T follicular helper cell (primary cell): ENCODE measurements around the gene BCL2L2.
"Not testable (repeated sequence)": the region's sequence is repeated elsewhere in the genome, so short reads cannot be mapped to it uniquely, and the experiment has no call there.

ENCODE experiments used
- DNase-seq: peaks from one replicate; pipeline ENCODE4 v3.0.0-alpha.2; 2020; ENCODE audit warnings: low read depth

BCL2L2 gene

DNA sequence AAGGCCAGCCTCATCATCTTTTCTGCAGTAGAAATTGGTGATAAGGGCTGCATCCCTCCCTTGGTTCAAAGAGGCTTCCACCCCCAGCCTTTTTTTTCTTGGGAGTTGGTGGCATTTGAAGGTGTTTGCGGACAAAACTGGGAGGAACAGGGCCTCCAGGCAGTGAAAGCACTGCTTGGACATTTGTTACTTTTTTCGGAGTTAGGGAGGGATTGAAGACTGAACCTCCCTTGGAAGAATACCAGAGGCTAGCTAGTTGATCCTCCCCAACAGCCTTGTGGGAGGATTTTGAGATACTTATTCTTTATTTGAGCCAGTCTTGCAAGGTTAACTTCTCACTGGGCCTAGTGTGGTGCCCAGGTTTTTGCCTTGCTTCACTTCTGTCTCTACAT, 17.8 kb downstream of the BCL2L2 start:
- no peak for DNase-seq

DNA sequence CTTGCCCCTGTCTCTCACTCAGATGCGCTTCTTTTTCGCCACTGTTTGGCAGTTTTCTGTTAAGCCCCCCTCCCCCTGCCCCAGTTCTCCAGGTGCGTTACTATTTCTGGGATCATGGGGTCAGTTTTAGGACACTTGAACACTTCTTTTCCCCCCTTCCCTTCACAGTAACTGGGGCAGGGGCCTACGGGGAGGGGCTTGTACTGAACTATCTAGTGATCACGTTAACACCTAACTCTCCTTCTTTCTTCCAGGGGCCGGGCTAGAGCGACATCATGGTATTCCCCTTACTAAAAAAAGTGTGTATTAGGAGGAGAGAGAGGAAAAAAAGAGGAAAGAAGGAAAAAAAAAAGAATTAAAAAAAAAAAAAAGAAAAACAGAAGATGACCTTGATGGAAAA, 18.4 kb downstream of the BCL2L2 start:
- no peak for DNase-seq

DNA sequence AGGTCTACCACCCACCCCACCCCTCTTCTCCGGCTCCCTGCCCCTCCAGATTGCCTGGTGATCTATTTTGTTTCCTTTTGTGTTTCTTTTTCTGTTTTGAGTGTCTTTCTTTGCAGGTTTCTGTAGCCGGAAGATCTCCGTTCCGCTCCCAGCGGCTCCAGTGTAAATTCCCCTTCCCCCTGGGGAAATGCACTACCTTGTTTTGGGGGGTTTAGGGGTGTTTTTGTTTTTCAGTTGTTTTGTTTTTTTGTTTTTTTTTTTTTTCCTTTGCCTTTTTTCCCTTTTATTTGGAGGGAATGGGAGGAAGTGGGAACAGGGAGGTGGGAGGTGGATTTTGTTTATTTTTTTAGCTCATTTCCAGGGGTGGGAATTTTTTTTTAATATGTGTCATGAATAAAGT, 19.1 kb downstream of the BCL2L2 start:
- DNase-seq = not testable (repeated sequence)

DNA sequence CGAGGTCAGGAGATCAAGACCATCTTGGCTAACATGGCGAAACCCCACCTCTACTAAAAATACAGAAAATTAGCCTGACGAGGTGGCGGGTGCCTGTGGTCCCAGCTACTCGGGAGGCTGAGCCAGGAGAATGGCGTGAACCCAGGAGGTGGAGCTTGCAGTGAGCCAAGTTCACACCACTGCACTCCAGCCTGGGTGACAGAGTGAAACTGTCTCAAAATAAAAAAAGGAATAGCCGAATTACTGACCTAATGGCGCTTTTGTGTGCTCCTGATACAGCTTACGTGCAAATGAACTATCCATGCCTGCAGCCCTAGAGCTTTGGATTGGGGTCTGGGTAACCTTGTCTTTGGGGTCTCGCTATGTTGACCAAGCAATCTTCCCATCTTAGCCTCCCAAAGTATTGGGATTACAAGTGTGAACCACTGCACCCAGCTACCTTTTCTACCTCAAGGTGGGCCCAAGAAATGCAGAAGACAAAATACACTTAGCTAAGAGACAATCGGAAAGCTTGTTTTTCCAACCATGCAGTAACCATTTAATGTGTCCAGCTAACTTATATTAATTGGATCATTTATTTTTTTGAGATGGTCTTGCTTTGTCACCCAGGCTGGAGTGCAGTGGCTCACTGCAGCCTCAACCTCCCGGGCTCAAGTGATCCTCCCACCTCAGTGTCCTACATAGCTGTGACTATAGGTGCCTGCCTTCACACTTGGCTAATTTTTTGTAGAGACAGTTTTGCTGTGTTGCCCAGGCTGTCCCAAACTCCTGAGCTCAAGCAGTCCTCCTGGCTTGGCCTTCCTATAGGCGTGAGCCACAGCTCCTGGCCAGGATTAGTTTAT, 20.1 kb downstream of the BCL2L2 start:
- no peak for DNase-seq

DNA sequence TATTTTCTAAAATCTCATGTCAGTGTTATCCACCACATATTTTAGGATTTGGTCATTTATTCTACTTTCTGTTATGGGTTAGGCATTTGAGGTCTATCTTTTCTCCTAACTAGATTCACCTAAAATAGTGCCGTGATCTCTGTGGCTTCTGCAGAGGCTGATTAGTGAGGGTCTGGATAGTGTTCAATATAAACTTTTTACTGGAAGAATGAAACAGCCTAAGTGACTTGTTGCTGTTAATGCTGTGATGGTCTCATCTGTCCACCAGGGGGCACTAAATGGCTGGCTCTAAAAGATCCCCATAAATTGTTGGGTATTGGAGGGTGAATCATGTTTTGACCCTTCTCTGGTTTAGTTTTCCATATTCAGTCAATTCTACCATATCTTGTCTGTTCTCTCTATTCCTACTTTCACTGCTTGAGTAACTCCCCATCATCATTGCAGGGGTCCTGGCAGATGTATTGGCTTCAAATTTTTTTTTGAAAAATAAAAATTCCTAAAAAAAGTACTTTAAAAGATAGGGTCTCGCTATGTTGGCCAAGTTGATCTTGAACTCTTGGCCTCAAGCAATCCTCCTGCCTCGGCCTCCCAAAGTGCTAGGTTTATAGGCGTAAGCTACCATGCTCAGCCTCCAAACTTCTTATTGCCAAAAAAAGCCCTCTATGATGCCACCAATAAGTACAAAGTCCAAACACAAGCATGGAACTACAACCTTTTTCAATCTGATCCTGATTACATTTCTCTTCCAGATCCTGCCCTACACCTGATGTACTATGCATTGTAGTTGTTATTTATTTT, 21.5 kb downstream of the BCL2L2 start:
- DNase-seq = peak; percentile 50

DNA sequence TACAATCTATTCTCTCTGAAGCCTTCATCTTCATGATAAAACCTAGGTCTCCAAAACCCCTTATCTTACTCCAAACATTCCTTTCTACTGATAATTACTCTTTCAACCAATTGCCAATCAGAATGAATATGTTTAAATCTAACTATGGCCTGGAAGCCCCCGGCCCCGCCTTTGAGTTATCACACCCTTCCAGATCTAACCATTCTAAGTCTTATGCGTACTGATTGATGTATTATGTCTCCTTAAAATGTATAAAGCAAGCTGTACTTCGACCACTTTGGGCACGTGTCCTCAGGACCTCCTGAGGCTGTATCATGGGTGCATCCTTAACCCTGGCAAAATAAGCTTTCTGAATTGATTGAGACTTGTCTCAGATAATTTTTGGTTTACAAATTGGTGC, 29.0 kb downstream of the BCL2L2 start:
- DNase-seq = no peak

DNA sequence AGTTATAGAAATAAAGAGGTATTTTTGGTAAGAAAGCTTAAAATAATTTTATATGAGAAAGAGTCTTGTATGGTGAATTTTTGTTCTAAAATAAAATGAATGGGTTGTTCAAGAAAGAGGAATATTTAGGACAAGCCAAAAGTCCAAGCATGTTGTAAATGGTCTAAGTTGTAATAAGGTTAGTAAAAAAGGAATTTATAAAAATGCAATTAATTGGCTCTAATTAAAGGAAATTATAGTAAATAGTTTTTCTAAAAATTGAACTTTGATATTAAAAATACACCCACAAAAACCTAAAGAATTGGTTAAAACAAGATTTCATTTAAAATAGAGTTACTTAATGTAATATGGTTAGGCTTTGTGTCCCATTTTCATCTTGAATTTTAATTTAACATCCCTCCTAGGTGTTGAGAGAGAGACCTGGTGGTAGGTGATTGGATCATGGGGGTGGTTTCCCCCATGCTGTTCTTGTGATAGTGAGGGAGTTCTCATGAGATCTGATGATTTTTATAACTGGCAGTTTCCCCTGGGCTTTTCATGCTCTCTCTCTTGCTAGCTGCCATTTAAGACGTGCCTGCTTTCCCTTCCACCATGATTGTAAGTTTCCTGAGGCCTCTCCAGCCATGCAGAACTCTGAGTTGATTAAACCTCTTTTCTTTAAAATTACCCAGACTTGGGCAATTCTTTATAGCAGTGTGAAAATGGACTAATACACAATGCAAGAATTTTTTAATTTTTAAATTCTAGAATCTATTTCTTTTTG, 33.1 kb downstream of the BCL2L2 start:
- no peak for DNase-seq

DNA sequence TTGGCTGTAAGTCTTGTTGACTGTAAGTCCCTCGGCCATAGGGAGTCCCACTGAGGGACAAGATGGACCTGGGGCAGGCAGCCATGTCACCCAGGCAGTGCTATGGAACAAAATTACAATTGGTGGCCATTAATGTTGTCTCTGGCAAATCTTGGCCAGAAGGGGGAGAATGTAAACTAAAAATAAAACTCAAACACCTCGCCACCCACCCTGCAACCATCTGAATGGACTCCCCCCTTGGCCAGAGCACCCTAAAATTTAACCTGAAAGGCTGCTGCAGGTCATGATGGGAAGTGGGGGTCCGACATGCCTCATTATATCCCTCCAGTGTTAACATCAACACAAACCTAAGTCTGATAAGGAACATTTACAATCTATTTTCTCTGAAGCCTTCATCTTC, 37.8 kb downstream of the BCL2L2 start:
- no peak for DNase-seq

DNA sequence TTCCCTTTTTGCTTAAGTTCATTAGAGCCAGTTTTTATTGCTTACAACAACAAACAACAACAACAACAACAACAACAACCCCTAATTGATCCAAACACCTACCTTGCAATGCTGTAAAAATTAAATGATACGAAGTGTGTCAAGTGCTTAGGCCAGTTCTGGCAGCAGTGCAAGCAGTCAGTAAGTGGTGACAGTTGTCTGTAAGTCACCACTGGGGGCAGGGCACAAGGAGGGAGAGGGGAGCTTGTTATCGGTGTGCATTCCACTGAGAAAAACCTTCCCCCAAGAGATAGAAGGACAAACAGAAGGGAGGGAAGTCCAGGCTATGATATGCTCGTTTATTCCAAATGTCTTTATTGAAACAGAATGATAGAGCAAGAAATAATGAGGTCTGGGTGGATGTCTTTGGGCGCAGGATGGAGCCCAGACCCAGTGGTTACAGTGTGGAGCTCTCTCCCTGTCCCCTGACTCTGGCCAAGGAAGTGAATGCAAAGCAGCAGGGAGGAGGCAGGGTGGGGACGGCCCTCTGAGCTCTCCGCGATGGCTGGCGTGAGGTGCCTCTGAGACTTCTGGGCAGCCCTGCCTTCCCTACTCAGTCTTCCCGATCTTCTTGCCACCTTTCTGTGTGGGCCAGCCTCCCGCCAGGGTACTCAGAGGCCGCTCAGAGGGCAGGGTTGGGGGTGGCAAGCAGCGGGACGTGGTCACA, 39.5 kb downstream of the BCL2L2 start:
- DNase-seq = no peak

DNA sequence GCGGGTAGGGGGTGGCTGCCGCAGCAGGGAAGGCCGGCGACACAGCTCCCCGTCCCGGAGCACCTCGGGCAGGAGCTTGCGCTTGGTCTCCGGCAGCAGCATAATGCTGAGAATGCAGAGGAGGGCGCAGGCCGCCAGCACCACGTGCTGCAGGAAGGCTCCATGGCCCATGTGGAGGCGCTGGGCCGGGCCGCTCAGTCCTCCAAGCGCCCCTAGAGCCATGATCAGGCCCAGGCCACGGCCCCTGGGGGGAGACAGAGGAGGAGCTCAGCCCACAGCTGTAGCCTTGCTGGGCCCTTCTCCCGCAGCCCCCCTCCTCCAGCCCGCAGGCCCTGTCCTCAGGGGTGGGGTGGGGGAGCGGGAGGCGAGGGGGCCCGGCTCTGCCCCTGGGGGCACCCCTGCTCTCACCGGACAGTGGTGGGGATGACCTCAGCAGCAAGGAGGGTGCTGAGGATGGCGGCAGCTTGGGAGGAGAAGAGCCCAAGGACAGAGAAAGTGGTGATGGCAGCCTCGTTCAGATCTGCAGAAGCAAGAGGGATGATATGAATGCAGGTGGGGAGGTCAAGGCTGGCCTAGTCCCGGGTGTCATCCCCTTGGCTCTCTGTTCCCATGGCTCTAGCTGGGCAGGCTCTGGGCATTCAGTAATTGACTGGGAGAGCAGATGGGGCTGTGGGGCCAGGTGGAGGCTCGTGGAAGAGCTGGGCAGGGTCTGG, 40.2 kb downstream of the BCL2L2 start:
- DNase-seq = no peak

DNA sequence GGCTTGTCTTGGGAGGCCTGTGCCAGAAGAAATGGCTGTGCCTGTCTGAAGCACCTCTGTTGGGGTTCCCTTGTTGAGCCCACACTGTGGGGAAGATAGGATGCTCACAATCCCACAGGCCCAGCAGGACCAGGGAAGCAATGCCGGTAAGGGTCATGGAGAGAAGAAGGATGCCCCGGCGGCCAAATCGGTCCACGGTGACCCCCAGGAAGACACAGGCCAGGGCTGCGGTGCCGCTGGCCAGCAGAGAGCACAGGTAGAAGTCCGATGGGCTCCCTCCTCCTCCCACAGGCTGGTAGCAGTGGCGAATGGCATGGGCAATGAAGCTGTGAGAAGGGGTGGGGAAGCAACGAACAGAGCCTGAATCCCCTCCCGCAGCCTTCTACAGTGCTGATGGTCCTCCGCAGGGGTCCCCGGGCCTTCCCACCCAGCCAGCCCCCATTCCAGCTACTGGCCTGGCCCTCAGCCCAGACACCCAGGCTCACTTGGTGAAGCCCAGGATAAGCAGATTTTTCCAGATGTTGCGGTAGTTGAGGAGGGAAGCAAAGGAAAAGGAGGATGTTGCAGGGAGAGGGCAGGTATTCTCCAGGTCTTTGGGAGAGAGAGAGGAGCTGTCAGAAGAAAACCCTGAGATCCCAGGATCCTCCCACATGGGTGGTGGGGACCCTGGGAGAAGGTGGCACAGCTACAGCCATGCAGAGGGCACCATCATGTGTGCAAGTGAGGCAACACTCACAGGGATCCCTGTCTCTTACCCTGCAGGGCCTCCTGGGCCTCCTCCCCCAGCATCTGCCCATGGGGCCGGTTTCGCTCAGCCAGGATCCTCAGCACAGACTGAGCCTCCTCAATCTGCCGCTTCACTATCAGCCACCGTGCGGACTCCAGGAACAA, 41.0 kb downstream of the BCL2L2 start:
- no peak for DNase-seq

DNA sequence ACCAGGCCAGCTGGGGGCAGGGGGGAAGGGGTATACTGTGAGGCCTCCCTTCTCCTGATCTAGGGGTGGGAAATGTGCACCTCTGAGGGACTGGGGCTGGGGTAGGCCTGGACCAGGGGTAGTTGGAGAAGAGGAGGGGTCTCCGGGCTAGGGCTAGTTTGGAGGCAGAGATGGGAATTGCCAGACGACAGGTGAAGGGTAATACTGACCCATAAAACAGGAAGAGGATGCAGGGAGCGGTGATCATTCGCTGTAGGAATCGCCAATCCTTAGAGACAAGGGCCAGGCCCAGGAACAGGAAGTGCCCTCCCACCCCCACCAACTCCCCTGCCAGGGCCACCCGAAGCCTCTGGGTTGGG, 41.6 kb downstream of the BCL2L2 start:
- no peak for DNase-seq

DNA sequence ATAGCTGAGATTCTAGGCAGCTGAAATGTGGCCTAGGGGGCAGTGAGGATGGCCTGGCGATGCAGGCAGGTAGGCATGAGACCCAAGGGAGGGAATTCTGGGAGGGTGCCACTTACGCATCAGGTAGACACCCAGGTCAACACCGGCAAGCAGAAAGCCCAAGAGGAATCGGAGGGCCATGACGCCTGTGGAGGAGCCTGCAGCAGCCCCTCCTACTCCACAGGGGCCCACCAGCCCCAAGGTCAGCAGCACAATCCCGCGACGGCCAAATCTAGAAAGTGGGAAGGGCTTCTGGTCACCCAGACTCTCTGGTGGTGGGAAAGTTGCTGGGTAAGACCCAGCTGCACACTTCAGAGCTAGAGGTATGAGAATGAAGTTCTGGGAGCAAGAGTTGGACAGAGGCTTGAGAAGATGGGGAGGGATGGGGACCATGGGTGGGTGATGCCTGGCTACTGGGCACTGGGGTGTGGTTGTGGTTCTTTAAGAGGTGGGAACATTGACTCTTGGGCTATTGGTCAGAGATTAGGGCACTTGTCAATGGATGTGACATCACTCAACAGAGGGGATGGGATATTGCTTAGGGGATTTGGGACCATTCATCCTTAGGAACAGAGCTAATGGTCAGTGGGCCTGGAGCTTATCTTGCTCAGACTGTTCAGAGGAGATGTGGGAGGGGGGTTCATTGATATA, 42.7 kb downstream of the BCL2L2 start:
- DNase-seq = no peak

DNA sequence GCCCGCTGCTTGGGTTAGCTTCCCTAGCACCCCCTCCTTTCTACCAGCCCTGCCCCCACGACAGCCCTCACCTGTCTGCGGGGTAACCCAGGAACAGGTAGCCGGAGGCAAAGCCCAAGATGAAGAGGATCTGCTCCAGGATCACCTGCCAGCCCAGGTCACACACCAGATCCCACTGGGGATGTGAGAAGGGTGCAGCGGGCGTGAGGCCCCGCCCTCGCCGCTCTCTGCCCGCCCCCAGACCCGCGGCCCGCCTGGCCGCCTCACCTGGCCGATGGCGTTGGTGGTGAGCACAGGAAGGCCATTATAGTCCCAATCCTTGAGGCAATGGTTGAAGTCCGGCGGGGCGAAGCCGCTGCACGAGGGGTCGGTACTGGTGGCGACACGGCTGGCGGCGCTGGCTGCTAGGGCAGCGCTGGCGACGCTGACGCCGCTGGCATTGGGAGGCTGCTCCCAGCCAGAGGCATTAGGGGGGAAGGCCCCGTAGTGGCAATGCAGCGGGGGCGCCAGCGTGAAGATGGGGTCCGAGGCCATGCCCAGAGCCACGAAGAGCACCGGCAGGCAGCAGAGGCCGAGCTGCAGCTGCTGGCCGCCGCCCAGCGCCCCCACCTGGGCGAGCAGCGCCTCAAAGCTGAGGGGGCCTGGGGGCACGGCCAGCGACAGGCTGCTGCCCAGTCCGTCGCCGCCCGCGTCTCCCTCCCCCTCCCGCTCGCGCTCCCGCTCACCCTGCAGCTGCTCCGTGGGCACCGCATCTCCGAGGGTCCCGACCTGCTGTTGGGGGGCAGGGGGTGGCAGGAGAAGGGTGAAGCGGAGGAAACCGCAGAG, 45.3 kb downstream of the BCL2L2 start:
- no peak for DNase-seq

DNA sequence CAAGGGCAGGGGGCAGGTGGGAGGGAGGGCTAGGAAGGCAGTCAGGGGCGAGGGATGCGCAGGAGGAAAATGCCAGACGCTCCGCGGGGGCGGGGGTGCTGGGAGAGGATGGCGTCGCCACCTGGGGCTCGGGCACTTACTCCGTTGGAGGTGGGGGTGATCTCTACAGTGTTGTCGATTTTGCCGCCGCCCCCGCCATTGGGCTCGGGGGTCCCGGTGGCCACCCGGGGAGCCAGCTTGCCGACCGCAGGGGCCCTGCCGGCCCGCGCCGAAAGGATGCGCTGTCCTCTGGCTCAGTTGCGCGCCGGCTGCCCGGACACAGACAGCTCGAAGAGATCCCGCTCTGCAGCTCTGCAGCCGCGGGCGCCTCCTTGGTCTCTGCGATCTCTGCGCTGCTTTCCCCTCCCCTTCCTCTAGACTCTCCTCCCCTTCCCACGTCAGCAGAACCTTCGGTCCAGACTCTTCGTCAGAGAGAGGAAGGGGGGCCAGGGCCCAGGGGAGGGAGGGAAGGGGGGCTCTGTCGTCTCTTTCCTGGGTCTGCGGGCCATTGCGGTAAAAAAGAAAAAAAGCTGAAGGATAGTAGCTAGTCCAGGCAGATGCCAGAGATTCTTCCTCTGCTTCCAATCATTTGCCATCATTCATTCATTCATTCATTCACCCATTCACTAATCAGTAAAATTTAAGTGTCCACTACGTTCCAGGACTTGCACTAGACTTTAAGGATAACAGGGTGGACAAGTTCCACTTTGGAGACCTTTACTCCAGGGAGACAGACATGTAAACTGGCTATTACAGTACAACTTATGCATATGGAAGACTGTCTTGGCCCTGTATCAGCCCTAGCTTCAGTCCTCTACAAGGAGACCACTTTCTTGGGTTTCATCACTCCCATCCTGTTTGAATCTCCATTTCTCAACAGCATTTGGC, 46.1 kb downstream of the BCL2L2 start, which contains the start of gene SLC22A17:
TSS of gene SLC22A17 (minus strand) at position 382 of the 927 bp plus-strand sequence.
- peak; percentile 68 for DNase-seq

DNA sequence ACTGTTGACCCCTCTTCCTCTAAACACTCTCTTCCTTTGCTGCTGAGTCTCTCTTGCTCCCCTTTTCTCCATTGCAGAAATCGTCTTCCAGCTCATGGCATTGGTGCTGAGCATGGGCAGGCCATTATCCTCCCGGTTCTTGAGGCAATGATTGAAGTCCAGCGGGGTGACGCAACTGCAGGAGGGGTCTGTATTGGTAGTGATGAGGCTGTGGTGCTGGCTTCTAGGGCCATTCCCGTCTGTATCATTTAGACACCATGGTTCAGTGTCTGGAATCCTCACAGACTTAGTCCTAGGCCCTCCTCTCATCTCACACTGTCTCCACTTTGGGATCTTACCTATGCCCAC, 46.8 kb downstream of the BCL2L2 start:
- DNase-seq = no peak

DNA sequence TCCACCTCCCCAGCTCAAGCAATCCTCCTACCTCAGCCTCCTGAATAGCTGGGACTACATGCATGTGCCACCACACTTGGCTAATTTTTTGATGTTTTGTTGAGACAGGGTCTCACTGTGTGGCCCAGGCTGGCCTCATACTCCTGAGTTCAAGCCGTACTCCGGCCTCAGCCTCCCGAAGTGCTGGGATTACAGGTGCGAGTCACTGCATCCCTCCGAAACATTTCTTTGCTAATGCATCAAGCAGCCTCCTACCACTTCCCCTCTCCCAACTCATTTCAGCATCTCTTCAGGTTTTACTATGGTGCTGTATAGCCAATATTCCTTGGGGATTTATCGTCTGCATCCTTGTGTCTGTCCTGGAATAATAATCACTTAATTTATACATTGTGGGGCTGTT, 48.4 kb downstream of the BCL2L2 start:
- DNase-seq = no peak
